ENCODE data around the gene TEX101.

TEX101 gene

GRCh38 chr19:43447655-43448054 lies 33.0 kb downstream of the TEX101 start:
- no peak for DNase-seq (ENCODE audit: low read depth)

DNA sequence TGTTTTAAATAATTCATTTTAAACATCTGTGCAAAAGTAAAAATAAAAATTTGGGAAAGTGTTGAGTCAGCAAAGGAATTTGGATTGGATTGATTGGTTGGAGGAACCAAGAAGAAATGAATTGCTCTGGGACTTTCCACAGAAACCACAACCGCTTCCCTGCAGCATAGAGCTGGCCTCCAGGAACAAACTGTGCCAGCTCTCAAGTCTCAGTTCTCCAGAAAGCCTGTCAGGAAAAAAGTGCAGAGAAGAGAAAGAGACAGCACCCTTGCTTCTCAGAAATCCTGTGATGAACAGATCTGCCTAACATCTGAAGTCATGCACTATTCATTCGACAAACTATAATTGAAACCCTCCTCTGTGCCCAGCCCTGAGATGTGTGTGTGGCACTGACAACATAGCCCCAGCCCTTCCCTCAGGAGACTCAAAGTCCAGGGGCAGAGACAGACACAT lies 35.9 kb downstream of the TEX101 start:
- DNase-seq (ENCODE audit: low read depth), result no peak

- no peak for DNase-seq (ENCODE audit: low read depth)
These were observed 37.9 kb downstream of the TEX101 start for GRCh38 chr19:43452582-43452981.

- no peak for DNase-seq (ENCODE audit: low read depth)
These were observed 39.3 kb downstream of the TEX101 start for GRCh38 chr19:43454031-43454430.

- DNase-seq (ENCODE audit: low read depth), result no peak
These were observed 40.8 kb downstream of the TEX101 start for GRCh38 chr19:43455321-43456113.

GRCh38 chr19:43457809-43458208 lies 43.1 kb downstream of the TEX101 start:
- DNase-seq (ENCODE audit: low read depth), result no peak

GRCh38 chr19:43460362-43461016 lies 45.8 kb downstream of the TEX101 start:
- no peak for DNase-seq (ENCODE audit: low read depth)

DNA sequence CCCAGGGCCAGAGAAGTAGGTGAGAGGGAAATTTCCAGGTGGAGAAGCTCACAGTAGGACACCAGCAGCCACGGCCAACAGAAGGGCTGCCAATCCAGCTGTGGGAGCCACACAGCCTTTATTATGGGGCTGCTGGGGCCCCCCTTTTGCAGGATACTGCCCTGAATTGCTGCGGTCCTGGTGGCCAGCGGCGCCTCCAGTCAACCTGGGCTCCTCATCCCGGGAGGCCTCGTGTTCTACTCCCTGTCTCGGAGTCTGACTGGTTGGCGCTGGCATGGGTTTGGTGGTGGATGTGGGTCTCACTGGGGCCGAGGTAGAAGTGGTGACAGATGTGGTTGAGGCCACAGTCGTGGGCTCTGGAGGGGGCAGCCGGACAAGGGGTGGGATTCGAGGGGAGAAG lies 46.6 kb downstream of the TEX101 start:
- no peak for DNase-seq (ENCODE audit: low read depth)

DNA sequence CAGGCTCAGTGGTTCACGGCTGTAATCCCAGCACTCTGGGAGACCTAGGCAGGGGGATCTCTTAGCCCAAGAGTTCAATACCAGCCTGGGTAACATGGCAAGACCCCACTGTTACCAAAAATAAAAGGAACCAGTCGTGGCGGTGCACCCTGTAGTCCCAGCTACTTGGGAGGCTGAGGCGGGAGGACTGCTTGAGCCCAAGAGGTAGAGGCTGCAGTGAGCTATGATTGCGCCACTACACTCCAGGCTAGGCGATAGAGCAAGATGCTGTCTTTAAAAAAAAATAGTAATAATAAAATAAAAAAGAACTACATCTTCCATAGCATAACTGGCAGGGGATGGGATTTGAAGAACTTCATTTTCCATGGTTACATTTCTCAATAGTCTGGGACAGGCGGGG lies 47.7 kb downstream of the TEX101 start:
- no peak for DNase-seq (ENCODE audit: low read depth)

GRCh38 chr19:43462785-43463380 lies 48.2 kb downstream of the TEX101 start:
- DNase-seq (ENCODE audit: low read depth), result no peak

- peak; percentile 100 for DNase-seq (ENCODE audit: low read depth)
These were observed 48.9 kb downstream of the TEX101 start for GRCh38 chr19:43463381-43464133.

DNA sequence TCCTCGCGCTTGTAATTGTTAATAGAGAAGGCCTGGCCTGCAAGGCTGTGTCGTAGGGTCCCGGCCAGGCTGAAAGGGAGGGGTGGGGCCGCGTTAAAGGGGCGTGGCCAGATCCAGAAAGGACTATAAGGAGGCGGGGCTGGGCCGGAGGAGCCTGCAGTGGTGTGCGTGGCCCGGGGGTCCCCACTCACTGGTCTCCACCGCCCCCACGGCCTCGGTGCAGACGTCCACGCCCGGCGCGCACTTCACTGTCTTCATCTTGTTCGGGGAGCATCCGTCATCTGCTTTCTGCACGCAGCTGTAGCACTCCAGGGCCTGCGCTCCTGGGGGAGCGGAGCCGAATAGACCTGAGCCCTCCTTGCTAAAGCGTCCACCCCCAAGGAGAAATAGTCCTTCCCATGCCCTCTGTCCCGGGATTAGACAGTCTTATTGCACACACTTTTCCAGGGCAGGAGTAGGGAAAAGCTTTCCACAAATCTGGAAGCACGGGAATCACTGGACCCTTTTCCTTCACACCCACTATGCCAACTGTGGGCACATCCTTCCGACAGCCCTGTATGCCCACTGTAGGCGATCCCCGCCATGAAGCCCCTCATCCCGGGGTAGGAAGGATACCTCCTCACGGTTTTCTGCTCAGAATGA lies 49.6 kb downstream of the TEX101 start:
- DNase-seq (ENCODE audit: low read depth), result no peak

- no peak for DNase-seq (ENCODE audit: low read depth)
These were observed 50.9 kb downstream of the TEX101 start, which contains the start of gene LYPD3 for GRCh38 chr19:43465468-43466120. Gene LYPD3, minus strand, starts transcription at chr19:43465608. Its CDS starts 37 bp downstream, at chr19:43465571.

GRCh38 chr19:43466793-43467192 lies 52.1 kb downstream of the TEX101 start:
- no peak for DNase-seq (ENCODE audit: low read depth)

DNA sequence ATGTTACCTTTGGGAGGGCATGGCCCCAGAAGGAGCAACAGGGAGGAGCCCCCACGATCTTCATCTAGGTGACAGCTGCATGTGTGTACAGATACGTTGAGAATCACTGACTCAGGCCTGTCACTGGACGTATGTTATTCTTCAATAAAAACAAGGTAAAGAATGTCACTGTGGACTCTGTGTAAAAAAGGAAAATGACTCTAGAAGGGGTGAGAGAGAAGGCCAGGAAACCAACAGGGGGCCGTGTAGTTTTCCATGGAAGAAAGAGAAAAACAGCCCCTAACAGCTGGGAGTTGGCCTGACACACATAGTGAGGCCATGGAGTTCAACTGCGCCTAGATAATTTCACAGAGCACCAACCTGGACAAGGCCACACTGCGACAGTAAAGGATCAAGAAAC lies 52.6 kb downstream of the TEX101 start:
- no peak for DNase-seq (ENCODE audit: low read depth)

- DNase-seq (ENCODE audit: low read depth), result no peak
These were observed 53.0 kb downstream of the TEX101 start for GRCh38 chr19:43467730-43468129.
